Common myeloid progenitor, CD34-positive (primary cell): ENCODE data around the gene NECAB3. TPM values are rescaled to one million over a fixed set of nuclear protein-coding genes. Genes with fewer than 3 reads are reported as not detected.
A peak's percentile ranks its signal among the peaks of the same experiment; 100 is the strongest.

Source experiments
- CTCF ChIA-PET: fragments of 350-600 bp; sonication (Branson Sonifier 250); formaldehyde crosslinking; loops from one replicate; lab custom pipeline; 2021; ENCODE audit warnings: antibody characterized with exemption; lab: Charles Lee
- POLR2A ChIA-PET: fragments of 350-600 bp; sonication (Branson Sonifier 250); formaldehyde crosslinking; loops from one replicate; lab custom pipeline; 2021; ENCODE audit warnings: antibody characterized with exemption; lab: Charles Lee
- DNase-seq, 3 donors: peaks; one replicate each; pipeline versions ENCODE4 v3.0.0 to v3.0.0-alpha.2; 2013
- H3K27ac ChIP-seq, 2 experiments: 1 replicate in 1 of 2; 2 replicates in 1 of 2; pipeline ENCODE4 v1.7.0; 2013; ENCODE audit warnings: inconsistent platforms in 2 of 2, low read length in 2 of 2, mild to moderate bottlenecking in 2 of 2, low read depth in 1 of 2, moderate library complexity in 1 of 2; ENCODE audit not compliant: severe bottlenecking in 2 of 2, insufficient read depth in 1 of 2, poor library complexity in 1 of 2
- H3K27me3 ChIP-seq, 5 experiments: replicated peaks in 2 of 5; 1 replicate in 3 of 5; 2 replicates in 2 of 5; pipeline versions ENCODE4 v1.6.1 to v1.7.0; 2013; ENCODE audit warnings: low read length in 4 of 5, mild to moderate bottlenecking in 2 of 5, moderate library complexity in 2 of 5, inconsistent platforms in 1 of 5; ENCODE audit not compliant: insufficient read depth in 5 of 5, control insufficient read depth in 4 of 5
- H3K36me3 ChIP-seq, 4 experiments: 1 replicate in 2 of 4; 2 replicates in 2 of 4; pipeline versions ENCODE4 v1.6.1 to v1.7.0; 2013; ENCODE audit warnings: low read length in 3 of 4, control low read depth in 1 of 4, mild to moderate bottlenecking in 1 of 4; ENCODE audit not compliant: control insufficient read depth in 4 of 4, insufficient read depth in 4 of 4
- H3K4me1 ChIP-seq, 4 experiments: 1 replicate in 3 of 4; 2 replicates in 1 of 4; pipeline versions ENCODE4 v1.6.1 to v1.7.1; 2013; ENCODE audit warnings: low read length in 3 of 4, mild to moderate bottlenecking in 3 of 4, control low read depth in 1 of 4, inconsistent platforms in 1 of 4, moderate library complexity in 1 of 4; ENCODE audit not compliant: control insufficient read depth in 4 of 4, insufficient read depth in 4 of 4; ENCODE audit errors: control extremely low read depth in 1 of 4
- H3K4me3 ChIP-seq, 7 experiments: 1 replicate in 4 of 7; 2 replicates in 3 of 7; pipeline versions ENCODE4 v1.5.1 to v1.7.0; 2013; ENCODE audit warnings: mild to moderate bottlenecking in 7 of 7, low read length in 6 of 7, moderate library complexity in 6 of 7, inconsistent platforms in 2 of 7, low read depth in 2 of 7, control low read depth in 1 of 7; ENCODE audit not compliant: insufficient read depth in 4 of 7, control insufficient read depth in 1 of 7; ENCODE audit errors: extremely low read depth in 1 of 7
- H3K9me3 ChIP-seq, 5 experiments: 1 replicate in 4 of 5; 2 replicates in 1 of 5; pipeline versions ENCODE4 v1.6.1 to v1.7.1; 2013; ENCODE audit warnings: low read length in 4 of 5, mild to moderate bottlenecking in 2 of 5, inconsistent platforms in 1 of 5, low read depth in 1 of 5, moderate library complexity in 1 of 5; ENCODE audit not compliant: control insufficient read depth in 4 of 5, insufficient read depth in 2 of 5; ENCODE audit errors: control extremely low read depth in 1 of 5
- WGBS: methylation state at CpG from one replicate; pipeline ENCODE4 v1.1.5; 2013; ENCODE audit not compliant: insufficient coverage; 5-methylcytosine and 5-hydroxymethylcytosine counted together
- polyA plus RNA-seq: library from polyadenylated mRNA; unstranded; fragments of 120-200 nt; gene quantifications from one replicate; pipeline ENCODE4 v1.2.1, GENCODE V29; 2013

NECAB3 gene, protein sequence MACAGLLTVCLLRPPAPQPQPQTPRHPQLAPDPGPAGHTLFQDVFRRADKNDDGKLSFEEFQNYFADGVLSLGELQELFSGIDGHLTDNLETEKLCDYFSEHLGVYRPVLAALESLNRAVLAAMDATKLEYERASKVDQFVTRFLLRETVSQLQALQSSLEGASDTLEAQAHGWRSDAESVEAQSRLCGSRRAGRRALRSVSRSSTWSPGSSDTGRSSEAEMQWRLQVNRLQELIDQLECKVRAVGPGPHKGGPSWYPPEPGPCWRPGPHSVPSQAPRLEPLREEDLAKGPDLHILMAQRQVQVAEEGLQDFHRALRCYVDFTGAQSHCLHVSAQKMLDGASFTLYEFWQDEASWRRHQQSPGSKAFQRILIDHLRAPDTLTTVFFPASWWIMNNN
- polyA plus RNA-seq, result 5.5 TPM

DNA sequence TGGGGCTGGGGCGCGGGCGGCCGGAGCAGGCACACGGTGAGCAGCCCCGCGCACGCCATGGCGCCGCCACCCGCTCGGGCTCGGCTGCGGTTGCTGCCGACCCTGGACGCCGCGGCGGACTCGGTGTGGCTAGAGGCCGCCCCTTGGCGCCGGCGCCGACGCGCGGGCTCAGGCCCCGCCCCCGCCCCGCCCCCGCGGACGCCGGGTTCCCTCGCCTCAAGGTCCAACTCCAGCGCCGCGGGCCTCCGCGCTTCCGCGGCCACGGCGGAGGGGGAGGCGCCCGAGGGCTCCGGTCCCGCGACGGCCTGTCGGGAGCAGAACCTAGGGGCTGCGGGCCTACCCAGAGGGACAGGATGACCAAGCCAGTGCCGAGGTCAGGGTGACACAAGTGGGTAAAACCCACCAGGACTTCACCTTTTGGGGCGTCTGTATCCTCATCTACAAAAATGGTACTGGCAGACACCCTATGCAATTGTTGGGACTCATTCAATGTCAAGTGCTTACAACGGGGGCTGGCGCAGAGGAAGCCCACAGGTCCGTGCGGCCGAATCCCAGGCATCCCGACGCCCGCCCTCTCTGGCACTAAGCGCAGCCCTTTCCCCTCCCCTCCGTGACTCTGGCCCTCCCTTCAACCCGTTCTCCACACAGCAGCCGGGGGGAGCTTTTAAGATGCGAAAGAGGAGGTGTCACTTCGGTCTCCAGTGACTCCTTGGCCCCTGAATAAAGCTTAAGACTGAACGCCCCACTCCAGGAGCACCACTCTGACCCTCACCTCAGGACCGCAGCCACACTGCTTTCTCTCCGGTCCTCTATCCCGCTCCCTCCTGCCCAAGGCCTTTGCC, at the start of gene NECAB3:
NECAB3 (minus strand) TSS at position 135 of the 842 bp plus-strand sequence; CDS start at position 59, 76 bp downstream.
- peaks cover 0 to 27% (median 19%) of the 10 kb centered on the region in 4 experiments for H3K4me1 ChIP-seq
- peak in 2 of 3 donors; percentile 51 to 59 for DNase-seq

GRCh38 chr20:33721391-33722140, 47.3 kb upstream of the NECAB3 start:
- no peak overlapping the region for H3K27ac ChIP-seq
- WGBS, result 100% methylated on average over 5 of the region's 11 CpGs
- H3K36me3 ChIP-seq, result no peaks in the 10 kb centered on the region
- H3K4me1 ChIP-seq, result peaks cover 6 to 15% (median 13%) of the 10 kb centered on the region in 4 experiments
- H3K9me3 ChIP-seq, result no peaks in the 10 kb centered on the region
- ChIA-PET CTCF (no interaction called here), POLR2A (no interaction called here)
- no peak overlapping the region for H3K4me3 ChIP-seq
- H3K27me3 ChIP-seq, result no peaks in the 10 kb centered on the region
- DNase-seq, result no peak

More for the DNA sequence above, at the start of gene NECAB3:
- WGBS, result 6% methylated on average over 42 of the region's 73 CpGs
- POLR2A ChIA-PET, result no interaction called here
- peak within 1 kb of the TSS; percentile 23 to 80 (median 66) for H3K4me3 ChIP-seq
- peaks cover 0 to 47% (median 18%) of the 10 kb centered on the region in 4 experiments for H3K36me3 ChIP-seq
- H3K9me3 ChIP-seq, result no peaks in the 10 kb centered on the region
- CTCF ChIA-PET, result interaction anchor here (0.9 to 1.7 kb wide), 2 partner anchors 12 to 30 kb away, joined by 3 read pairs; no protein-coding TSS in a partner anchor
- no peaks in the 10 kb centered on the region for H3K27me3 ChIP-seq
- H3K27ac ChIP-seq, result peak within 1 kb of the TSS in 1 of 2 experiments; percentile 67

DNA sequence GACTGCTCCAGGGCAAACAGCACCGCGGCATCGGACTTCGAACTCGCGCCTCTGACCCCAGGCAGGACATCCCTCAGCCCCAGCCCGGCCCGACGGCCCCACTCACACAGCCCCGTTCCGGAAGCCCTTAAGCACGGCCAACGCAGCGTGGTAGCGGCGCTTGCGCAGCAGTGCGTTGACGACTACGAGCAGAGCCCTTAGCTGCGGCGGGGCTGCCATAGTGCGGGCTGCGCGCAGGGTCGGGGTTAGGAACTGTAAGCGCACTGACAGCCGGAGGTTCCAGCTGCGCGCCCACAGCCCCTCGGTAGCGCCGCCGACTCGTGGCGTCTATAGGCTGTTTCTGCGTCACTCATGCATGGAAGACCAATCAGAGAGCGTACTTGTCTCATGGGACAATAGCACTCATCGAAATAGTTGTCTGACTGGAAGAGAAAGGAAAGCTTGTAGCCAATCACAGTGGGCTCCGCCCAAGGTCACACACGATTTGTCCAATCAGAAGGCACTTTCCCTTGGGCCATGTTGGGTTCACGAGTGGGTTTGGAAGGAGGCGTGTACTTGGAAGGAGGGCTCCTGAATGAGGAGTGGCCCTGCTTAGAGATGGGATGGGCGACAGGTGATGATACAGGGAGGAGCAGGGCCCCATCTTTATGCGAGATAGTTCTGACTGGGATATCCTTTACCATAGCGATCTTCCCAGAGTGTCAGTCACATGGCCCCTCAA, 45.9 kb upstream of the NECAB3 start, which contains the start of gene PXMP4:
PXMP4 (minus strand) TSS at position 322 of the 721 bp plus-strand sequence; CDS start at position 219, 103 bp downstream.
- H3K4me3 ChIP-seq, result peak within 1 kb of the TSS; percentile 56 to 93 (median 82)
- peaks cover 6 to 15% (median 13%) of the 10 kb centered on the region in 4 experiments for H3K4me1 ChIP-seq
- ChIA-PET CTCF (interaction anchor here (1.2 kb wide), 1 partner anchor 13 kb away, joined by 3 read pairs; no protein-coding TSS in a partner anchor), POLR2A (interaction anchor here (1.5 kb wide), 1 partner anchor 12 kb away, joined by 4 read pairs; the partner anchor contains the start of gene ZNF341)
- no peaks in the 10 kb centered on the region for H3K9me3 ChIP-seq
- WGBS, result 3% methylated on average over 44 of the region's 46 CpGs
- H3K27me3 ChIP-seq, result no peaks in the 10 kb centered on the region
- peak within 1 kb of the TSS in 1 of 2 experiments; percentile 59 for H3K27ac ChIP-seq
- H3K36me3 ChIP-seq, result no peaks in the 10 kb centered on the region
- DNase-seq, result peak; percentile 97 to 98 (median 98)

- WGBS, result 56% methylated on average over 11 of the region's 13 CpGs
- Histone ChIP-seq H3K36me3 (peaks cover 0 to 5% (median 2%) of the 10 kb centered on the region in 4 experiments), H3K27ac (peak overlapping the region in 1 of 2 experiments; percentile 59), H3K4me1 (peaks cover 6 to 13% (median 13%) of the 10 kb centered on the region in 4 experiments), H3K4me3 (peak overlapping the region; percentile 56 to 93 (median 82)), H3K9me3 (no peaks in the 10 kb centered on the region), H3K27me3 (no peaks in the 10 kb centered on the region)
- CTCF ChIA-PET, result interaction anchor here (1.2 kb wide), 1 partner anchor 13 kb away, joined by 3 read pairs; no protein-coding TSS in a partner anchor
- POLR2A ChIA-PET, result interaction anchor here (1.5 kb wide), 1 partner anchor 13 kb away, joined by 4 read pairs; the partner anchor contains the start of gene ZNF341
- no peak for DNase-seq
Observed at GRCh38 chr20:33719277-33719988, 45.2 kb upstream of the NECAB3 start.

DNA sequence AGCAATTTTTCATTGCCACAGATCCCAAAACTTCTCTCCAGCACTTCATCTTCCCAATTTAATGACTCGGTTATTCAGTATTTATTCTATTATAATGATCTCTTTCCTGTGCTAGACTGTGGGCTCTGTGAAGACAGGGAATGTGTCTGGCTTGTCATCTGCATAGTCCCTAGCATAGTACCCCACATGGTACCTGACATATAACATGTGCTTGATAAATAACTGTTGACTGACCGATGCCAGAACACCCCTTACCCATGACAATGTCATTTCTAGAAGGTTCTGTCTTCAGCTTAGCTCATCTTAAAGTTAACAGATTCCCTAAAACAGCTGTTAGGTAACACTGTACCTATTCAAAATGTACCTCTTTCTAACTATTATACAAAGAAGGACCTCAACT, 42.3 kb upstream of the NECAB3 start:
- peaks cover 6 to 13% (median 12%) of the 10 kb centered on the region in 4 experiments for H3K4me1 ChIP-seq
- DNase-seq, result no peak
- CTCF ChIA-PET, result no interaction called here
- 100% methylated on average over 1 of the region's 2 CpGs for WGBS
- POLR2A ChIA-PET, result no interaction called here
- no peaks in the 10 kb centered on the region for H3K9me3 ChIP-seq
- H3K4me3 ChIP-seq, result no peak overlapping the region
- no peak overlapping the region for H3K27ac ChIP-seq
- H3K36me3 ChIP-seq, result peaks cover 3 to 24% (median 15%) of the 10 kb centered on the region in 4 experiments
- H3K27me3 ChIP-seq, result no peaks in the 10 kb centered on the region
